Measurements from ENCODE around the gene NAP1L5.

NAP1L5 gene

GRCh38 chr4:88673886-88674285, 23.7 kb downstream of the NAP1L5 start:
- TF ChIP-seq CTCF (IDR thresholded peaks at IDR 0.05): no peak
- DNase-seq (ENCODE audit: low spot score): no peak
- no peak overlapping the region for H3K27ac ChIP-seq
- no peak overlapping the region for H3K4me3 ChIP-seq

- no peak for DNase-seq (ENCODE audit: low spot score)
- no peak for TF ChIP-seq CTCF (IDR thresholded peaks at IDR 0.05)
- H3K27ac ChIP-seq: no peak overlapping the region
- no peak overlapping the region for H3K4me3 ChIP-seq
Measured at GRCh38 chr4:88672987-88673386, 24.6 kb downstream of the NAP1L5 start.

GRCh38 chr4:88661739-88662138, 35.9 kb downstream of the NAP1L5 start:
- DNase-seq (ENCODE audit: low spot score): no peak
- Histone ChIP-seq H3K4me3 (no peak overlapping the region), H3K27ac (no peak overlapping the region)
- no peak for TF ChIP-seq CTCF (IDR thresholded peaks at IDR 0.05)

- no peak for TF ChIP-seq CTCF (IDR thresholded peaks at IDR 0.05)
- Histone ChIP-seq H3K4me3 (no peak overlapping the region), H3K27ac (no peak overlapping the region)
- DNase-seq (ENCODE audit: low spot score): no peak
Measured at GRCh38 chr4:88660446-88661294, 37.0 kb downstream of the NAP1L5 start.

- Histone ChIP-seq H3K4me3 (no peak overlapping the region), H3K27ac (no peak overlapping the region)
- DNase-seq (ENCODE audit: low spot score): no peak
- no peak for TF ChIP-seq CTCF (IDR thresholded peaks at IDR 0.05)
Measured at GRCh38 chr4:88659890-88660208, 37.8 kb downstream of the NAP1L5 start.

GRCh38 chr4:88659055-88659889, 38.4 kb downstream of the NAP1L5 start:
- no peak for DNase-seq (ENCODE audit: low spot score)
- peak overlapping the region in 1 of 2 donors; percentile 10 for H3K27ac ChIP-seq
- TF ChIP-seq CTCF (IDR thresholded peaks at IDR 0.05): peak; percentile 41
- H3K4me3 ChIP-seq: no peak overlapping the region
